Measurements from ENCODE around the gene CSRP3.

CSRP3 gene

GRCh38 chr11:19216021-19216420 lies 14.2 kb upstream of the CSRP3 start:
- in situ Hi-C loops (cut with MboI; ENCODE audit: low sequenced_read_pairs) = no loop called here
- Histone ChIP-seq H3K4me1 (no peaks in the 10 kb centered on the region), H3K9me3 (no peaks in the 10 kb centered on the region), H3K36me3 (replicated peaks) (no peaks in the 10 kb centered on the region), H3K27me3 (ENCODE audit: low read depth) (0 out of 2 replicates have a peak, but pooled peaks cover 5% of the 10 kb centered on the region), H3K4me3 (no peak overlapping the region)
- DNase-seq (ENCODE audit: low spot score in 2 of 2) = no peak

GRCh38 chr11:19209617-19210370 lies 8.0 kb upstream of the CSRP3 start:
- in situ Hi-C loops (cut with MboI; ENCODE audit: low sequenced_read_pairs) = no loop called here
- DNase-seq (ENCODE audit: low spot score in 2 of 2) = no peak
- Histone ChIP-seq H3K27me3 (ENCODE audit: low read depth) (peaks cover 5% of the 10 kb centered on the region), H3K4me3 (no peak overlapping the region), H3K4me1 (no peaks in the 10 kb centered on the region), H3K9me3 (no peaks in the 10 kb centered on the region), H3K36me3 (replicated peaks) (no peaks in the 10 kb centered on the region)

GRCh38 chr11:19208959-19209546 lies 7.3 kb upstream of the CSRP3 start:
- Histone ChIP-seq H3K4me1 (no peaks in the 10 kb centered on the region), H3K27me3 (ENCODE audit: low read depth) (peaks cover under 1% of the 10 kb centered on the region), H3K4me3 (no peak overlapping the region), H3K36me3 (replicated peaks) (no peaks in the 10 kb centered on the region), H3K9me3 (no peaks in the 10 kb centered on the region)
- in situ Hi-C loops (cut with MboI; ENCODE audit: low sequenced_read_pairs) = no loop called here
- DNase-seq (ENCODE audit: low spot score in 2 of 2) = no peak

GRCh38 chr11:19208181-19208580 lies 6.4 kb upstream of the CSRP3 start:
- no peak overlapping the region for H3K4me3 ChIP-seq
- in situ Hi-C loops (cut with MboI; ENCODE audit: low sequenced_read_pairs) = no loop called here

GRCh38 chr11:19204836-19205235 lies 3.1 kb upstream of the CSRP3 start:
- peaks cover under 1% of the 10 kb centered on the region; the same call in 1 of the 2 replicates for H3K4me1 ChIP-seq
- H3K9me3 ChIP-seq = no peaks in the 10 kb centered on the region
- no peaks in the 10 kb centered on the region for H3K36me3 ChIP-seq (replicated peaks)
- H3K27me3 ChIP-seq (ENCODE audit: low read depth) = no peaks in the 10 kb centered on the region; the same call in none of the 2 replicates
- no peak for DNase-seq (ENCODE audit: low spot score in 2 of 2)
- in situ Hi-C loops (cut with MboI; ENCODE audit: low sequenced_read_pairs) = no loop called here
- H3K4me3 ChIP-seq = no peak overlapping the region

More at GRCh38 chr11:19208181-19208580, 6.4 kb upstream of the CSRP3 start:
- DNase-seq (ENCODE audit: low spot score in 2 of 2) = no peak
- H3K36me3 ChIP-seq (replicated peaks) = no peaks in the 10 kb centered on the region
- H3K9me3 ChIP-seq = no peaks in the 10 kb centered on the region
- H3K4me1 ChIP-seq = no peaks in the 10 kb centered on the region
- no peaks in the 10 kb centered on the region; the same call in none of the 2 replicates for H3K27me3 ChIP-seq (ENCODE audit: low read depth)

- H3K4me1 ChIP-seq = peaks cover 4% of the 10 kb centered on the region; the same call in 1 of the 2 replicates
- no peaks in the 10 kb centered on the region for H3K27me3 ChIP-seq (ENCODE audit: low read depth)
- DNase-seq (ENCODE audit: low spot score in 2 of 2) = no peak
- no peaks in the 10 kb centered on the region for H3K9me3 ChIP-seq
- no peaks in the 10 kb centered on the region for H3K36me3 ChIP-seq (replicated peaks)
- H3K4me3 ChIP-seq = no peak overlapping the region
- in situ Hi-C loops (cut with MboI; ENCODE audit: low sequenced_read_pairs) = no loop called here
These were observed 1.2 kb downstream of the CSRP3 start for GRCh38 chr11:19200410-19201201.

GRCh38 chr11:19199771-19200170 lies 2.0 kb downstream of the CSRP3 start:
- Histone ChIP-seq H3K9me3 (no peaks in the 10 kb centered on the region), H3K4me1 (peaks cover 4% of the 10 kb centered on the region; the same call in 1 of the 2 replicates), H3K27me3 (ENCODE audit: low read depth) (no peaks in the 10 kb centered on the region), H3K4me3 (no peak overlapping the region), H3K36me3 (replicated peaks) (no peaks in the 10 kb centered on the region)
- no peak for DNase-seq (ENCODE audit: low spot score in 2 of 2)
- in situ Hi-C loops (cut with MboI; ENCODE audit: low sequenced_read_pairs) = no loop called here

GRCh38 chr11:19199048-19199447 lies 2.7 kb downstream of the CSRP3 start:
- DNase-seq (ENCODE audit: low spot score in 2 of 2) = no peak
- H3K4me3 ChIP-seq = no peak overlapping the region
- in situ Hi-C loops (cut with MboI; ENCODE audit: low sequenced_read_pairs) = no loop called here

GRCh38 chr11:19196432-19196831 lies 5.4 kb downstream of the CSRP3 start:
- DNase-seq (ENCODE audit: low spot score in 2 of 2) = no peak
- Histone ChIP-seq H3K4me3 (no peak overlapping the region), H3K36me3 (replicated peaks) (no peaks in the 10 kb centered on the region), H3K9me3 (no peaks in the 10 kb centered on the region), H3K4me1 (peaks cover 4% of the 10 kb centered on the region; the same call in 1 of the 2 replicates), H3K27me3 (ENCODE audit: low read depth) (no peaks in the 10 kb centered on the region)
- in situ Hi-C loops (cut with MboI; ENCODE audit: low sequenced_read_pairs) = no loop called here

More at GRCh38 chr11:19199048-19199447, 2.7 kb downstream of the CSRP3 start:
- H3K4me1 ChIP-seq = peaks cover 4% of the 10 kb centered on the region; the same call in 1 of the 2 replicates
- no peaks in the 10 kb centered on the region for H3K27me3 ChIP-seq (ENCODE audit: low read depth)
- no peaks in the 10 kb centered on the region for H3K9me3 ChIP-seq
- H3K36me3 ChIP-seq (replicated peaks) = no peaks in the 10 kb centered on the region

GRCh38 chr11:19194620-19195308 lies 7.0 kb downstream of the CSRP3 start:
- peaks cover 3% of the 10 kb centered on the region; the same call in 1 of the 2 replicates for H3K4me1 ChIP-seq
- no peaks in the 10 kb centered on the region for H3K9me3 ChIP-seq
- no peak for DNase-seq (ENCODE audit: low spot score in 2 of 2)
- no peaks in the 10 kb centered on the region for H3K27me3 ChIP-seq (ENCODE audit: low read depth)
- in situ Hi-C loops (cut with MboI; ENCODE audit: low sequenced_read_pairs) = no loop called here
- no peaks in the 10 kb centered on the region for H3K36me3 ChIP-seq (replicated peaks)
- H3K4me3 ChIP-seq = no peak overlapping the region

GRCh38 chr11:19193916-19194315 lies 7.9 kb downstream of the CSRP3 start:
- in situ Hi-C loops (cut with MboI; ENCODE audit: low sequenced_read_pairs) = no loop called here
- H3K9me3 ChIP-seq = no peaks in the 10 kb centered on the region
- no peak overlapping the region for H3K4me3 ChIP-seq
- H3K36me3 ChIP-seq (replicated peaks) = no peaks in the 10 kb centered on the region
- no peaks in the 10 kb centered on the region for H3K27me3 ChIP-seq (ENCODE audit: low read depth)
- H3K4me1 ChIP-seq = peaks cover 5% of the 10 kb centered on the region
- DNase-seq (ENCODE audit: low spot score in 2 of 2) = no peak

GRCh38 chr11:19191530-19192169 lies 10.1 kb downstream of the CSRP3 start:
- in situ Hi-C loops (cut with MboI; ENCODE audit: low sequenced_read_pairs) = no loop called here
- Histone ChIP-seq H3K4me3 (no peak overlapping the region), H3K4me1 (peaks cover 23% of the 10 kb centered on the region), H3K36me3 (replicated peaks) (no peaks in the 10 kb centered on the region), H3K9me3 (no peaks in the 10 kb centered on the region), H3K27me3 (ENCODE audit: low read depth) (no peaks in the 10 kb centered on the region)
- no peak for DNase-seq (ENCODE audit: low spot score in 2 of 2)

GRCh38 chr11:19187833-19188258 lies 13.9 kb downstream of the CSRP3 start:
- Histone ChIP-seq H3K36me3 (replicated peaks) (no peaks in the 10 kb centered on the region), H3K27me3 (ENCODE audit: low read depth) (no peaks in the 10 kb centered on the region), H3K4me1 (peaks cover 23% of the 10 kb centered on the region), H3K4me3 (no peak overlapping the region), H3K9me3 (no peaks in the 10 kb centered on the region)
- DNase-seq (ENCODE audit: low spot score in 2 of 2) = peak; percentile 79 to 98
- in situ Hi-C loops (cut with MboI; ENCODE audit: low sequenced_read_pairs) = no loop called here

All from HAP-1 (cell line).